KOPT-K1 (cell line): ENCODE measurements around the gene DAB2IP.

ENCODE experiments used
- H3K27ac ChIP-seq: fragments of 200-600 bp; sonication (generic); 2 replicates; pipeline ENCODE4 v1.5.1; 2016; ENCODE audit warnings: antibody characterized with exemption, mild to moderate bottlenecking, low read depth, low read length; ENCODE audit not compliant: poor library complexity, severe bottlenecking
- H3K36me3 ChIP-seq: fragments of 200-600 bp; sonication (generic); 2 replicates; pipeline ENCODE4 v1.5.1; 2017; ENCODE audit warnings: antibody characterized with exemption, mild to moderate bottlenecking, low read length, moderate library complexity; ENCODE audit not compliant: insufficient read depth
- H3K9me3 ChIP-seq: fragments of 200-600 bp; sonication (generic); 2 replicates; pipeline ENCODE4 v1.5.1; 2017; ENCODE audit warnings: antibody characterized with exemption, low read length, mild to moderate bottlenecking; ENCODE audit not compliant: insufficient read depth, poor library complexity, severe bottlenecking

DAB2IP gene

GRCh38 chr9:121688146-121688680 lies 36.8 kb downstream of the DAB2IP start:
- no peaks in the 10 kb centered on the region for H3K36me3 ChIP-seq
- H3K27ac ChIP-seq, result no peak overlapping the region
- H3K9me3 ChIP-seq, result no peaks in the 10 kb centered on the region

GRCh38 chr9:121688681-121689080 lies 37.2 kb downstream of the DAB2IP start:
- no peak overlapping the region for H3K27ac ChIP-seq
- H3K9me3 ChIP-seq, result no peaks in the 10 kb centered on the region
- H3K36me3 ChIP-seq, result no peaks in the 10 kb centered on the region

- no peaks in the 10 kb centered on the region for H3K9me3 ChIP-seq
- H3K36me3 ChIP-seq, result no peaks in the 10 kb centered on the region
- H3K27ac ChIP-seq, result no peak overlapping the region
Measured at GRCh38 chr9:121689461-121690157, 38.2 kb downstream of the DAB2IP start.

GRCh38 chr9:121690316-121690715 lies 38.9 kb downstream of the DAB2IP start:
- Histone ChIP-seq H3K27ac (no peak overlapping the region), H3K9me3 (no peaks in the 10 kb centered on the region), H3K36me3 (no peaks in the 10 kb centered on the region)

GRCh38 chr9:121690766-121691165 lies 39.3 kb downstream of the DAB2IP start:
- Histone ChIP-seq H3K36me3 (no peaks in the 10 kb centered on the region), H3K9me3 (no peaks in the 10 kb centered on the region), H3K27ac (no peak overlapping the region)

GRCh38 chr9:121691890-121692289 lies 40.5 kb downstream of the DAB2IP start:
- Histone ChIP-seq H3K9me3 (no peaks in the 10 kb centered on the region), H3K27ac (no peak overlapping the region), H3K36me3 (no peaks in the 10 kb centered on the region)

GRCh38 chr9:121692606-121693387 lies 41.4 kb downstream of the DAB2IP start:
- Histone ChIP-seq H3K36me3 (no peaks in the 10 kb centered on the region), H3K9me3 (no peaks in the 10 kb centered on the region), H3K27ac (no peak overlapping the region)

GRCh38 chr9:121693388-121693670 lies 41.9 kb downstream of the DAB2IP start:
- no peaks in the 10 kb centered on the region for H3K9me3 ChIP-seq

GRCh38 chr9:121694001-121694400 lies 42.6 kb downstream of the DAB2IP start:
- Histone ChIP-seq H3K9me3 (no peaks in the 10 kb centered on the region), H3K36me3 (no peaks in the 10 kb centered on the region), H3K27ac (no peak overlapping the region)

More at GRCh38 chr9:121693388-121693670, 41.9 kb downstream of the DAB2IP start:
- Histone ChIP-seq H3K36me3 (no peaks in the 10 kb centered on the region), H3K27ac (no peak overlapping the region)

- Histone ChIP-seq H3K27ac (no peak overlapping the region), H3K36me3 (no peaks in the 10 kb centered on the region), H3K9me3 (no peaks in the 10 kb centered on the region)
Measured at GRCh38 chr9:121694600-121694999, 43.2 kb downstream of the DAB2IP start.

- Histone ChIP-seq H3K36me3 (no peaks in the 10 kb centered on the region), H3K27ac (no peak overlapping the region), H3K9me3 (no peaks in the 10 kb centered on the region)
Measured at GRCh38 chr9:121696930-121697329, 45.5 kb downstream of the DAB2IP start.

- no peak overlapping the region for H3K27ac ChIP-seq
- H3K9me3 ChIP-seq, result no peaks in the 10 kb centered on the region
- no peaks in the 10 kb centered on the region for H3K36me3 ChIP-seq
Measured at GRCh38 chr9:121698627-121699570, 47.5 kb downstream of the DAB2IP start.

GRCh38 chr9:121699571-121700164 lies 48.2 kb downstream of the DAB2IP start:
- no peak overlapping the region for H3K27ac ChIP-seq
- no peaks in the 10 kb centered on the region for H3K36me3 ChIP-seq
- no peaks in the 10 kb centered on the region for H3K9me3 ChIP-seq

GRCh38 chr9:121700165-121700831 lies 48.9 kb downstream of the DAB2IP start:
- no peaks in the 10 kb centered on the region for H3K36me3 ChIP-seq
- H3K9me3 ChIP-seq, result no peaks in the 10 kb centered on the region
- H3K27ac ChIP-seq, result no peak overlapping the region
